Cardiac fibroblast (primary cell): ENCODE measurements around the gene GNG7.
A peak's percentile ranks its signal among the peaks of the same experiment; 100 is the strongest.

ENCODE experiments used
- DNase-seq, 2 donors: peaks; one replicate each; pipeline versions ENCODE4 v3.0.0 to v3.0.0-alpha.2; 2010; ENCODE audit warnings: low read depth in 2 of 2
- H3K4me3 ChIP-seq, 2 donors: replicated peaks in 1 of 2; 1 replicate in 1 of 2; 2 replicates in 1 of 2; pipeline ENCODE4 v1.5.1; 2011; ENCODE audit warnings: low read depth in 2 of 2, low read length in 2 of 2, mild to moderate bottlenecking in 2 of 2, moderate library complexity in 1 of 2
- CTCF ChIP-seq: IDR thresholded peaks from one replicate; pipeline ENCODE4 v1.5.1; 2011; ENCODE audit warnings: low read depth, mild to moderate bottlenecking, low read length, inconsistent platforms

GNG7 gene

GRCh38 chr19:2591537-2592291 is 110.8 kb downstream of the GNG7 start:
- no peak overlapping the region for H3K4me3 ChIP-seq
- TF ChIP-seq CTCF, result no peak
- no peak for DNase-seq

- DNase-seq, result no peak
- no peak for TF ChIP-seq CTCF
- no peak overlapping the region for H3K4me3 ChIP-seq
Observed at GRCh38 chr19:2590630-2591399, 111.7 kb downstream of the GNG7 start.

GRCh38 chr19:2589441-2589840 is 113.1 kb downstream of the GNG7 start:
- DNase-seq, result no peak
- no peak overlapping the region for H3K4me3 ChIP-seq
- TF ChIP-seq CTCF, result no peak

GRCh38 chr19:2588081-2588777 is 114.3 kb downstream of the GNG7 start:
- peak; percentile 87 to 90 for DNase-seq
- H3K4me3 ChIP-seq, result no peak overlapping the region
- TF ChIP-seq CTCF, result no peak

GRCh38 chr19:2587001-2587719 is 115.3 kb downstream of the GNG7 start:
- peak in 1 of 2 donors; percentile 22 for DNase-seq
- H3K4me3 ChIP-seq, result no peak overlapping the region
- no peak for TF ChIP-seq CTCF

- DNase-seq, result no peak
- no peak for TF ChIP-seq CTCF
- H3K4me3 ChIP-seq, result no peak overlapping the region
Observed at GRCh38 chr19:2586196-2586595, 116.3 kb downstream of the GNG7 start.
